ENCODE data around the gene INPP4B. TPM values are rescaled to one million over a fixed set of nuclear protein-coding genes. Genes with fewer than 3 reads are reported as not detected.

The INPP4B gene
- total RNA-seq, 1 experiment from 2014 or later = 14.3 TPM

DNA sequence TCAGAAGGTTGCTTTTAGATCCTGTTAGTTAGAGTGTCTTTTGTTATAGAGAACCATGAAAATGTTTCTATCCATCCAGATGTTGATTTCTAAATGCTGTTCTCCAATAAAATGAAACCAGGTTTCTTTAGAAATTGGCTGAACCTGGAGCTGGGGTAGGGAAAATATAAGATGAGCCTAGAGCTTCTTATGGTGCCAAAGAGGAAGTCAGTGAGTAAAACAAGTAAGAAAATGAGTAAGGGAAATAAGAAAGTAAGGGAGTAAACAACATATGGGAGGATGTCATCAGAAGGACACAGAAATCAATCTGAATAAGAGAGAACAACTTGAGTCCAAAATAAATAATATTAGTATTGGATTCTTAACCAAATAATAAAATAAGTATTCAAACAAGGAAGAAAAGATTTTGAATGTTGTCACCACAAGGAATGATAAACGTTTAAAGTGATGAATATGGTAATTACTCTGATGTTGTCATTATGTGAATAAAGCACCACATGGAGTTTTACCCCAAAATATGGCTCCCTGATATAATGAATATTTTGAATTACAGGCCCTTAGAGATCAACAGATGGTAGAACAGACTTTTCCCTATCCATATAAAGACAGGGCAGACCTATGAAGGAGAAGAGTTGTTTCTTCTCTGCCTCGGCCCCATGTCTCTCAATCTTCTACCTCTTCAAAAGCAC, 703.6 kb downstream of the INPP4B start (continued):
- no peak for TF ChIP-seq JUND (IDR thresholded peaks at IDR 0.05)

DNA sequence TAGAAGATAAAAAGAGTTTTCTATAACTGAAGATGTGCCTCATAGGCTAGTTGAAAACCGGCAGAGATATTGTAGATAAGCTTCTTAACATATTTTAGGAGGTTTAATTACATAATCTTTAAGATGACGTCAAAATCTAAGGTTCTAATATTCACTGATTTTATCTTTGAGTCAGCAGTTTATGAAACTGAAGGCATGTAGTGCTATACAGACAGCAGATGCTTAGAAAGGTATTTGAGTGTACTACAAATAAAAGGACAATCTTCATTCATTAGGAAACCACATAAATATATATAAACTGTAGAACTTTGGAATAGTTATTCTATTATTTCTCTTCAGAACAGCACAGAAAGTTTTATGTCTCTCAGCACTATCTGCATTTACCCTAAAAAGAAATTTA, 704.9 kb downstream of the INPP4B start:
- no TSS peak for BruUV-seq (replicated peaks)
- Histone ChIP-seq H2AFZ (ENCODE audit: low read depth, low read length, poor library complexity, severe bottlenecking) (no peak overlapping the region), H3K9ac (ENCODE audit: low read length) (no peak overlapping the region), H3K36me3 (ENCODE audit: control insufficient read depth in 1 of 2, insufficient read depth in 2 of 2, low read length in 2 of 2) (no peaks in the 10 kb centered on the region), H3K4me2 (ENCODE audit: low read length) (no peak overlapping the region), H3K4me1 (ENCODE audit: control insufficient read depth in 1 of 2, insufficient read depth in 2 of 2, low read length in 2 of 2) (no peaks in the 10 kb centered on the region), H3K9me2 (ENCODE audit: insufficient read depth) (0 out of 2 replicates have a peak, but pooled peaks cover 2% of the 10 kb centered on the region), H4K20me1 (ENCODE audit: insufficient read depth) (no peaks in the 10 kb centered on the region), H3K9me3 (ENCODE audit: control insufficient read depth in 1 of 2, insufficient read depth in 1 of 2, low read depth in 1 of 2, low read length in 2 of 2) (no peaks in the 10 kb centered on the region), H3K27ac (ENCODE audit: low read depth, low read length) (no peak overlapping the region), H3K79me2 (ENCODE audit: insufficient read depth, low read length) (no peaks in the 10 kb centered on the region), H3K4me3 (replicated peaks in 1 of 2; ENCODE audit: low read depth in 1 of 2, low read length in 2 of 2) (no peak overlapping the region), H3K27me3 (ENCODE audit: insufficient read depth, low read length) (no peaks in the 10 kb centered on the region)
- TF ChIP-seq EGR1 (IDR thresholded peaks at IDR 0.05; ENCODE audit: low read depth) (no peak), ZFX (IDR thresholded peaks at IDR 0.05) (no peak), ATF3 (IDR thresholded peaks at IDR 0.05) (no peak), EZH2phosphoT487 (IDR thresholded peaks at IDR 0.05; ENCODE audit: borderline replicate concordance) (no peak), FOSL1 (IDR thresholded peaks at IDR 0.05; ENCODE audit: low read depth) (no peak), CEBPB (IDR thresholded peaks at IDR 0.05; ENCODE audit: low read depth) (no peak)
- DNase-seq (ENCODE audit: low read depth, low spot score) (no peak), ATAC-seq (no peak)
- RAD21 ChIA-PET (ENCODE audit: low non-redundant PET in 1 of 2, low total read pairs in 2 of 2, uncharacterized antibody in 2 of 2, unreplicated experiment in 2 of 2) = no interaction called here
- CTCF ChIA-PET = no interaction called here
- POLR2A ChIA-PET = no interaction called here
- intact Hi-C loops (cut with micrococcal nuclease) = no loop called here

DNA sequence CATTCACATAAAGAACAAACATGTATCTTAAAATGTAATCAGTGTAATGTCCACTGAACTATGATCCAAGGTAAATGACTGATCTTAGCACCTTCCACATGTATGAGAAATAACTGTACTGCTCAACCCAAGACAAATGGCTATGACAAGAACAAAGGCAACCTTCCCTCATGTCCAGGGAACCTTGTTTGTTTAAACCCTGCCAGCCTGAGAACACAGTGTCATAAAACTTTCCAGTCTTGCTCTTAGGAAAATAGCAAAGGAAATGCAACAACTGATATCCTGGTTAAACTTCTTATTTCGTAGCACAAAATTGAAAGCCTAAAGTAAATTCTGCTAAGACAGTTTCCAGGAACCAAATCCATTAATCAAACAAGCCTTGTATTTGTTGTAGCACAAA, 715.4 kb downstream of the INPP4B start:
- ChIA-PET CTCF (no interaction called here), RAD21 (ENCODE audit: low non-redundant PET in 1 of 2, low total read pairs in 2 of 2, uncharacterized antibody in 2 of 2, unreplicated experiment in 2 of 2) (no interaction called here), POLR2A (no interaction called here)
- Histone ChIP-seq H3K4me1 (ENCODE audit: control insufficient read depth in 1 of 2, insufficient read depth in 2 of 2, low read length in 2 of 2) (0 out of 4 replicates have a peak, but pooled peaks cover 0 to 3% of the 10 kb centered on the region in 2 experiments), H3K4me3 (replicated peaks in 1 of 2; ENCODE audit: low read depth in 1 of 2, low read length in 2 of 2) (no peak overlapping the region), H3K79me2 (ENCODE audit: insufficient read depth, low read length) (no peaks in the 10 kb centered on the region), H3K9me3 (ENCODE audit: control insufficient read depth in 1 of 2, insufficient read depth in 1 of 2, low read depth in 1 of 2, low read length in 2 of 2) (no peaks in the 10 kb centered on the region), H3K36me3 (ENCODE audit: control insufficient read depth in 1 of 2, insufficient read depth in 2 of 2, low read length in 2 of 2) (no peaks in the 10 kb centered on the region), H4K20me1 (ENCODE audit: insufficient read depth) (no peaks in the 10 kb centered on the region), H2AFZ (ENCODE audit: low read depth, low read length, poor library complexity, severe bottlenecking) (no peak overlapping the region), H3K9me2 (ENCODE audit: insufficient read depth) (no peaks in the 10 kb centered on the region), H3K9ac (ENCODE audit: low read length) (no peak overlapping the region), H3K27ac (ENCODE audit: low read depth, low read length) (no peak overlapping the region), H3K27me3 (ENCODE audit: insufficient read depth, low read length) (no peaks in the 10 kb centered on the region), H3K4me2 (ENCODE audit: low read length) (no peak overlapping the region)
- no peak for ATAC-seq
- BruUV-seq (replicated peaks) = no TSS peak
- intact Hi-C loops (cut with micrococcal nuclease) = no loop called here
- no peak for DNase-seq (ENCODE audit: low read depth, low spot score)
- TF ChIP-seq TCF7L2 (IDR thresholded peaks at IDR 0.05; ENCODE audit: borderline replicate concordance, extremely low read depth, insufficient read depth, insufficient read length) (no peak), YY1 (IDR thresholded peaks at IDR 0.05; ENCODE audit: extremely low read depth, insufficient replicate concordance, low read depth, low read length) (no peak), CEBPB (IDR thresholded peaks at IDR 0.05; ENCODE audit: low read depth) (no peak), ZFX (IDR thresholded peaks at IDR 0.05) (no peak), SP1 (IDR thresholded peaks at IDR 0.05; ENCODE audit: low read depth) (no peak), CBX3 (IDR thresholded peaks at IDR 0.05; ENCODE audit: low read depth) (no peak), POLR2A (IDR thresholded peaks at IDR 0.05; ENCODE audit: borderline replicate concordance, extremely low read depth, insufficient read depth, insufficient read length) (no peak)
- TF ChIP-seq, protein P1, sequence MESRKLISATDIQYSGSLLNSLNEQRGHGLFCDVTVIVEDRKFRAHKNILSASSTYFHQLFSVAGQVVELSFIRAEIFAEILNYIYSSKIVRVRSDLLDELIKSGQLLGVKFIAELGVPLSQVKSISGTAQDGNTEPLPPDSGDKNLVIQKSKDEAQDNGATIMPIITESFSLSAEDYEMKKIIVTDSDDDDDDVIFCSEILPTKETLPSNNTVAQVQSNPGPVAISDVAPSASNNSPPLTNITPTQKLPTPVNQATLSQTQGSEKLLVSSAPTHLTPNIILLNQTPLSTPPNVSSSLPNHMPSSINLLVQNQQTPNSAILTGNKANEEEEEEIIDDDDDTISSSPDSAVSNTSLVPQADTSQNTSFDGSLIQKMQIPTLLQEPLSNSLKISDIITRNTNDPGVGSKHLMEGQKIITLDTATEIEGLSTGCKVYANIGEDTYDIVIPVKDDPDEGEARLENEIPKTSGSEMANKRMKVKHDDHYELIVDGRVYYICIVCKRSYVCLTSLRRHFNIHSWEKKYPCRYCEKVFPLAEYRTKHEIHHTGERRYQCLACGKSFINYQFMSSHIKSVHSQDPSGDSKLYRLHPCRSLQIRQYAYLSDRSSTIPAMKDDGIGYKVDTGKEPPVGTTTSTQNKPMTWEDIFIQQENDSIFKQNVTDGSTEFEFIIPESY (IDR thresholded peaks at IDR 0.05; ENCODE audit: extremely low read depth, insufficient replicate concordance, low read length) = no peak
- TF ChIP-seq, protein P2, sequence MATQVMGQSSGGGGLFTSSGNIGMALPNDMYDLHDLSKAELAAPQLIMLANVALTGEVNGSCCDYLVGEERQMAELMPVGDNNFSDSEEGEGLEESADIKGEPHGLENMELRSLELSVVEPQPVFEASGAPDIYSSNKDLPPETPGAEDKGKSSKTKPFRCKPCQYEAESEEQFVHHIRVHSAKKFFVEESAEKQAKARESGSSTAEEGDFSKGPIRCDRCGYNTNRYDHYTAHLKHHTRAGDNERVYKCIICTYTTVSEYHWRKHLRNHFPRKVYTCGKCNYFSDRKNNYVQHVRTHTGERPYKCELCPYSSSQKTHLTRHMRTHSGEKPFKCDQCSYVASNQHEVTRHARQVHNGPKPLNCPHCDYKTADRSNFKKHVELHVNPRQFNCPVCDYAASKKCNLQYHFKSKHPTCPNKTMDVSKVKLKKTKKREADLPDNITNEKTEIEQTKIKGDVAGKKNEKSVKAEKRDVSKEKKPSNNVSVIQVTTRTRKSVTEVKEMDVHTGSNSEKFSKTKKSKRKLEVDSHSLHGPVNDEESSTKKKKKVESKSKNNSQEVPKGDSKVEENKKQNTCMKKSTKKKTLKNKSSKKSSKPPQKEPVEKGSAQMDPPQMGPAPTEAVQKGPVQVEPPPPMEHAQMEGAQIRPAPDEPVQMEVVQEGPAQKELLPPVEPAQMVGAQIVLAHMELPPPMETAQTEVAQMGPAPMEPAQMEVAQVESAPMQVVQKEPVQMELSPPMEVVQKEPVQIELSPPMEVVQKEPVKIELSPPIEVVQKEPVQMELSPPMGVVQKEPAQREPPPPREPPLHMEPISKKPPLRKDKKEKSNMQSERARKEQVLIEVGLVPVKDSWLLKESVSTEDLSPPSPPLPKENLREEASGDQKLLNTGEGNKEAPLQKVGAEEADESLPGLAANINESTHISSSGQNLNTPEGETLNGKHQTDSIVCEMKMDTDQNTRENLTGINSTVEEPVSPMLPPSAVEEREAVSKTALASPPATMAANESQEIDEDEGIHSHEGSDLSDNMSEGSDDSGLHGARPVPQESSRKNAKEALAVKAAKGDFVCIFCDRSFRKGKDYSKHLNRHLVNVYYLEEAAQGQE (IDR thresholded peaks at IDR 0.05; ENCODE audit: low read depth) = no peak
